ENCODE results near the gene GLI1. TPM values are rescaled to one million over a fixed set of nuclear protein-coding genes. Genes with fewer than 3 reads are reported as not detected.

Gene GLI1
- total and polyA plus RNA-seq, 2 of the 13 experiments (the other 11 are each of a cell fraction or from before 2014, with no cell fraction given), result 0.09 to 0.20 TPM

GRCh38 chr12:57454566-57455373 is 4.8 kb upstream of the GLI1 start, which contains the start of gene INHBE:
INHBE (plus strand) TSS chr12:57455307; CDS start chr12:57455537, 230 bp downstream.
- intact Hi-C loops (cut with micrococcal nuclease; ENCODE audit: unreplicated experiment), result loop anchor here (5.0 to 10.0 kb wide), 2 partner anchors 192 to 700 kb away; partner anchors contain the start of gene PRIM1
- WGBS (ENCODE audit: low lambda C conversion rate), result 3% methylated on average over 8 of the region's 10 CpGs
- TF ChIP-seq ZMYM4 (CRISPR knock-in tag; IDR thresholded peaks at IDR 0.05), result peak; percentile 76; the same call in 1 of the 2 replicates
- TF ChIP-seq, protein P1, sequence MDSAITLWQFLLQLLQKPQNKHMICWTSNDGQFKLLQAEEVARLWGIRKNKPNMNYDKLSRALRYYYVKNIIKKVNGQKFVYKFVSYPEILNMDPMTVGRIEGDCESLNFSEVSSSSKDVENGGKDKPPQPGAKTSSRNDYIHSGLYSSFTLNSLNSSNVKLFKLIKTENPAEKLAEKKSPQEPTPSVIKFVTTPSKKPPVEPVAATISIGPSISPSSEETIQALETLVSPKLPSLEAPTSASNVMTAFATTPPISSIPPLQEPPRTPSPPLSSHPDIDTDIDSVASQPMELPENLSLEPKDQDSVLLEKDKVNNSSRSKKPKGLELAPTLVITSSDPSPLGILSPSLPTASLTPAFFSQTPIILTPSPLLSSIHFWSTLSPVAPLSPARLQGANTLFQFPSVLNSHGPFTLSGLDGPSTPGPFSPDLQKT (CRISPR knock-in tag; IDR thresholded peaks at IDR 0.05; ENCODE audit: borderline replicate concordance), result no peak
- TF ChIP-seq FOXK2 (IDR thresholded peaks at IDR 0.05), result peak; percentile 52; the same call in 1 of the 2 replicates
- no peak for TF ChIP-seq ZNF878 (CRISPR knock-in tag; IDR thresholded peaks at IDR 0.05)
- TF ChIP-seq HIVEP1 (CRISPR knock-in tag; IDR thresholded peaks at IDR 0.05), result peak; percentile 99
- no peak for TF ChIP-seq NFIB (CRISPR knock-in tag; IDR thresholded peaks at IDR 0.05; ENCODE audit: borderline replicate concordance)
- TF ChIP-seq AHR (CRISPR knock-in tag; IDR thresholded peaks at IDR 0.05), result no peak
- no peak for TF ChIP-seq EED (CRISPR knock-in tag; IDR thresholded peaks at IDR 0.05)
- TF ChIP-seq, protein P2, sequence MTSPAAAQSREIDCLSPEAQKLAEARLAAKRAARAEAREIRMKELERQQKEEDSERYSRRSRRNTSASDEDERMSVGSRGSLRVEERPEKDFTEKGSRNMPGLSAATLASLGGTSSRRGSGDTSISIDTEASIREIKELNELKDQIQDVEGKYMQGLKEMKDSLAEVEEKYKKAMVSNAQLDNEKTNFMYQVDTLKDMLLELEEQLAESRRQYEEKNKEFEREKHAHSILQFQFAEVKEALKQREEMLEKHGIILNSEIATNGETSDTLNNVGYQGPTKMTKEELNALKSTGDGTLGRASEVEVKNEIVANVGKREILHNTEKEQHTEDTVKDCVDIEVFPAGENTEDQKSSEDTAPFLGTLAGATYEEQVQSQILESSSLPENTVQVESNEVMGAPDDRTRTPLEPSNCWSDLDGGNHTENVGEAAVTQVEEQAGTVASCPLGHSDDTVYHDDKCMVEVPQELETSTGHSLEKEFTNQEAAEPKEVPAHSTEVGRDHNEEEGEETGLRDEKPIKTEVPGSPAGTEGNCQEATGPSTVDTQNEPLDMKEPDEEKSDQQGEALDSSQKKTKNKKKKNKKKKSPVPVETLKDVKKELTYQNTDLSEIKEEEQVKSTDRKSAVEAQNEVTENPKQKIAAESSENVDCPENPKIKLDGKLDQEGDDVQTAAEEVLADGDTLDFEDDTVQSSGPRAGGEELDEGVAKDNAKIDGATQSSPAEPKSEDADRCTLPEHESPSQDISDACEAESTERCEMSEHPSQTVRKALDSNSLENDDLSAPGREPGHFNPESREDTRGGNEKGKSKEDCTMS (CRISPR knock-in tag; conservative IDR thresholded peaks at IDR 0.05), result no peak
- peak; percentile 95 for TF ChIP-seq SKI (IDR thresholded peaks at IDR 0.05; ENCODE audit: partially characterized antibody)
- TF ChIP-seq ZNF619 (CRISPR knock-in tag; IDR thresholded peaks at IDR 0.05), result peak; percentile 63
- TF ChIP-seq, protein P3, sequence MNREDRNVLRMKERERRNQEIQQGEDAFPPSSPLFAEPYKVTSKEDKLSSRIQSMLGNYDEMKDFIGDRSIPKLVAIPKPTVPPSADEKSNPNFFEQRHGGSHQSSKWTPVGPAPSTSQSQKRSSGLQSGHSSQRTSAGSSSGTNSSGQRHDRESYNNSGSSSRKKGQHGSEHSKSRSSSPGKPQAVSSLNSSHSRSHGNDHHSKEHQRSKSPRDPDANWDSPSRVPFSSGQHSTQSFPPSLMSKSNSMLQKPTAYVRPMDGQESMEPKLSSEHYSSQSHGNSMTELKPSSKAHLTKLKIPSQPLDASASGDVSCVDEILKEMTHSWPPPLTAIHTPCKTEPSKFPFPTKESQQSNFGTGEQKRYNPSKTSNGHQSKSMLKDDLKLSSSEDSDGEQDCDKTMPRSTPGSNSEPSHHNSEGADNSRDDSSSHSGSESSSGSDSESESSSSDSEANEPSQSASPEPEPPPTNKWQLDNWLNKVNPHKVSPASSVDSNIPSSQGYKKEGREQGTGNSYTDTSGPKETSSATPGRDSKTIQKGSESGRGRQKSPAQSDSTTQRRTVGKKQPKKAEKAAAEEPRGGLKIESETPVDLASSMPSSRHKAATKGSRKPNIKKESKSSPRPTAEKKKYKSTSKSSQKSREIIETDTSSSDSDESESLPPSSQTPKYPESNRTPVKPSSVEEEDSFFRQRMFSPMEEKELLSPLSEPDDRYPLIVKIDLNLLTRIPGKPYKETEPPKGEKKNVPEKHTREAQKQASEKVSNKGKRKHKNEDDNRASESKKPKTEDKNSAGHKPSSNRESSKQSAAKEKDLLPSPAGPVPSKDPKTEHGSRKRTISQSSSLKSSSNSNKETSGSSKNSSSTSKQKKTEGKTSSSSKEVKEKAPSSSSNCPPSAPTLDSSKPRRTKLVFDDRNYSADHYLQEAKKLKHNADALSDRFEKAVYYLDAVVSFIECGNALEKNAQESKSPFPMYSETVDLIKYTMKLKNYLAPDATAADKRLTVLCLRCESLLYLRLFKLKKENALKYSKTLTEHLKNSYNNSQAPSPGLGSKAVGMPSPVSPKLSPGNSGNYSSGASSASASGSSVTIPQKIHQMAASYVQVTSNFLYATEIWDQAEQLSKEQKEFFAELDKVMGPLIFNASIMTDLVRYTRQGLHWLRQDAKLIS (CRISPR knock-in tag; IDR thresholded peaks at IDR 0.05), result no peak
- no peak for TF ChIP-seq KAT8 (CRISPR knock-in tag; IDR thresholded peaks at IDR 0.05)
- peak; percentile 70; the same call in 1 of the 2 replicates for TF ChIP-seq BRF2 (CRISPR knock-in tag; IDR thresholded peaks at IDR 0.05)
- TF ChIP-seq SMARCE1 (IDR thresholded peaks at IDR 0.05; ENCODE audit: borderline replicate concordance), result no peak

More at GRCh38 chr12:57454566-57455373, 4.8 kb upstream of the GLI1 start, which contains the start of gene INHBE:
- FAIRE-seq, result peak; percentile 97
- Histone ChIP-seq H3K79me2 (ENCODE audit: insufficient read depth, low read length) (peaks cover 15% of the 10 kb centered on the region), H3K4me1 (ENCODE audit: insufficient read depth, low read length) (peaks cover 88% of the 10 kb centered on the region), H3K9ac (ENCODE audit: insufficient read depth, low read depth, low read length) (peak within 1 kb of the TSS; percentile 80), H2AFZ (ENCODE audit: low read length) (no peak within 1 kb of the TSS), H3K4me2 (ENCODE audit: low read depth, low read length) (peak within 1 kb of the TSS; percentile 99), H4K20me1 (ENCODE audit: insufficient read depth, low read length) (no peaks in the 10 kb centered on the region), H3K9me3 (ENCODE audit: low read length) (no peaks in the 10 kb centered on the region), H3K27me3 (ENCODE audit: control insufficient read depth in 1 of 2, insufficient read depth in 2 of 2, low read length in 2 of 2) (no peaks in the 10 kb centered on the region; a peak in 1 of 5 replicates), H3K36me3 (replicated peaks in 1 of 2; ENCODE audit: control insufficient read depth in 1 of 2, insufficient read depth in 2 of 2, low read length in 2 of 2) (no peaks in the 10 kb centered on the region), H3K4me3 (replicated peaks in 1 of 3; ENCODE audit: insufficient read depth in 1 of 3, low read depth in 2 of 3, low read length in 3 of 3) (peak within 1 kb of the TSS; percentile 62 to 83 (median 66)), H3K27ac (ENCODE audit: extremely low read length, insufficient read depth, low read length) (peak within 1 kb of the TSS; percentile 98)
- ChIA-PET CTCF (ENCODE audit: low intra/inter-chr PET ratio, low total read pairs) (interaction anchor here (0.8 to 6.1 kb wide), 2 partner anchors 147 to 190 kb away, joined by 3 to 66 read pairs; no protein-coding TSS in a partner anchor), POLR2A (interaction anchor here (0.7 to 6.4 kb wide), 21 partner anchors 21 to 1233 kb away, joined by 3 to 99 read pairs (median 5); partner anchors contain the start of genes DCTN2, DDIT3, INHBC and LRP1)
- in situ Hi-C loops (cut with HindIII; ENCODE audit: extremely low pct_ligation_motif_present, low pct_unique_long_range_greater_than_20kb), result loop anchor here (5.0 kb wide), 2 partner anchors 147 to 192 kb away; no protein-coding TSS in a partner anchor
- DNase-seq (ENCODE audit: low spot score), result peak; percentile 92
- no TSS peak for BruUV-seq (replicated peaks)
- ATAC-seq, result peak; percentile 73

Data from HepG2 (cell line).